WTC11 (cell line): ENCODE measurements around the gene MARCHF4. TPM values are rescaled to one million over a fixed set of nuclear protein-coding genes. Genes with fewer than 3 reads are reported as not detected.

Experiments used
- ATAC-seq: fragments of 200-7000 bp; cut with Tn5 transposase; 2 replicates; pipeline ENCODE4 v1.10.0; 2021; ENCODE audit warnings: mild to moderate bottlenecking, moderate library complexity
- CTCF ChIA-PET: fragments of 300-600 bp; sonication (Branson Sonifier 250); formaldehyde crosslinking; loops from one replicate; lab custom pipeline; 2021; ENCODE audit warnings: antibody characterized with exemption; lab: Charles Lee
- POLR2A ChIA-PET: fragments of 350-600 bp; sonication (Branson Sonifier 250); formaldehyde crosslinking; loops from one replicate; lab custom pipeline; 2021; ENCODE audit warnings: antibody characterized with exemption; lab: Charles Lee
- DNase-seq: peaks from one replicate; pipeline ENCODE4 v3.0.0; 2021; ENCODE audit warnings: low spot score
- H3K27ac Mint-ChIP-seq: 2 replicates; pipeline ENCODE4 v1.8.0; 2021; ENCODE audit warnings: mixed read lengths
- H3K27me3 Mint-ChIP-seq: 2 replicates; pipeline ENCODE4 v1.8.0; 2021; ENCODE audit warnings: low read depth, mild to moderate bottlenecking, moderate library complexity, mixed read lengths
- H3K36me3 Mint-ChIP-seq: 2 replicates; pipeline ENCODE4 v1.8.0; 2021; ENCODE audit warnings: mixed read lengths
- H3K4me1 Mint-ChIP-seq: 2 replicates; pipeline ENCODE4 v1.8.0; 2022; ENCODE audit warnings: mixed read lengths
- H3K4me3 Mint-ChIP-seq: 2 replicates; pipeline ENCODE4 v1.8.0; 2021; ENCODE audit warnings: mild to moderate bottlenecking, moderate library complexity, mixed read lengths
- H3K9me3 Mint-ChIP-seq: 2 replicates; pipeline ENCODE4 v1.8.0; 2021; ENCODE audit warnings: mixed read lengths
- ATF1 ChIP-seq: sonication (generic); formaldehyde crosslinking; IDR thresholded peaks from 2 replicates; pipeline ENCODE4 v1.8.1; 2023; ENCODE audit warnings: mild to moderate bottlenecking, moderate library complexity, missing genetic modification reagents
- CBFB ChIP-seq: sonication (generic); formaldehyde crosslinking; IDR thresholded peaks from 2 replicates; pipeline ENCODE4 v1.8.1; 2022; ENCODE audit warnings: mild to moderate bottlenecking, low read depth, missing genetic modification reagents
- ESRRA ChIP-seq: sonication (generic); formaldehyde crosslinking; IDR thresholded peaks from 2 replicates; pipeline ENCODE4 v1.8.1; 2022; ENCODE audit warnings: mild to moderate bottlenecking, missing genetic modification reagents, borderline replicate concordance
- NR1H2 ChIP-seq: sonication (generic); formaldehyde crosslinking; IDR thresholded peaks from 2 replicates; pipeline ENCODE4 v1.9.0; 2021; ENCODE audit warnings: mild to moderate bottlenecking, moderate library complexity, missing genetic modification reagents
- RELA ChIP-seq: sonication (generic); formaldehyde crosslinking; IDR thresholded peaks from 2 replicates; pipeline ENCODE4 v1.8.1; 2022; ENCODE audit warnings: missing genetic modification reagents, mild to moderate bottlenecking, borderline replicate concordance
- TP53 ChIP-seq: sonication (generic); formaldehyde crosslinking; IDR thresholded peaks from 2 replicates; pipeline ENCODE4 v1.8.1; 2023; ENCODE audit warnings: mild to moderate bottlenecking, missing genetic modification reagents
- ZNF232 ChIP-seq: sonication (generic); formaldehyde crosslinking; IDR thresholded peaks from 2 replicates; pipeline ENCODE4 v1.8.0; 2022; ENCODE audit warnings: mild to moderate bottlenecking, missing genetic modification reagents
- ZNF317 ChIP-seq: sonication (generic); formaldehyde crosslinking; IDR thresholded peaks from 2 replicates; pipeline ENCODE4 v1.8.1; 2023; ENCODE audit warnings: low read depth, mild to moderate bottlenecking, moderate library complexity, missing genetic modification reagents, borderline replicate concordance
- ZNF396 ChIP-seq: fragments of 250-450 bp; sonication (Bioruptor Pico); IDR thresholded peaks from 2 replicates; pipeline ENCODE4 v1.8.0; 2021; ENCODE audit warnings: mild to moderate bottlenecking, moderate library complexity, borderline replicate concordance
- ZNF416 ChIP-seq: fragments of 250-450 bp; sonication (Bioruptor Pico); IDR thresholded peaks from 2 replicates; pipeline ENCODE4 v1.9.0; 2021; ENCODE audit warnings: mild to moderate bottlenecking, inconsistent platforms
- total RNA-seq: library from RNA; stranded (reverse); gene quantifications from 3 replicates; pipeline ENCODE4 v1.2.3, GENCODE V29; 2021
- TF ChIP-seq, protein P1 (sequence below): sonication (generic); formaldehyde crosslinking; conservative IDR thresholded peaks from 2 replicates; pipeline ENCODE4 v1.8.1; 2022; ENCODE audit warnings: mild to moderate bottlenecking, missing genetic modification reagents
- TF ChIP-seq, protein P2 (sequence below): sonication (generic); formaldehyde crosslinking; IDR thresholded peaks from 2 replicates; pipeline ENCODE4 v1.8.0; 2022; ENCODE audit warnings: mild to moderate bottlenecking, missing genetic modification reagents
- TF ChIP-seq, protein P3 (sequence below): sonication (generic); formaldehyde crosslinking; IDR thresholded peaks from 2 replicates; pipeline ENCODE4 v1.8.1; 2023; ENCODE audit warnings: mild to moderate bottlenecking, missing genetic modification reagents
- TF ChIP-seq, protein P4 (sequence below): sonication (generic); formaldehyde crosslinking; IDR thresholded peaks from 2 replicates; pipeline ENCODE4 v1.8.1; 2022; ENCODE audit warnings: mild to moderate bottlenecking, missing genetic modification reagents, moderate library complexity, borderline replicate concordance
- TF ChIP-seq, protein P5 (sequence below): sonication (generic); formaldehyde crosslinking; IDR thresholded peaks from 2 replicates; pipeline ENCODE4 v1.8.1; 2022; ENCODE audit warnings: mild to moderate bottlenecking, moderate library complexity, missing genetic modification reagents
- TF ChIP-seq, protein P6 (sequence below): sonication (generic); formaldehyde crosslinking; IDR thresholded peaks from 2 replicates; pipeline ENCODE4 v1.8.1; 2023; ENCODE audit warnings: mild to moderate bottlenecking, missing genetic modification reagents, borderline replicate concordance
- TF ChIP-seq, protein P7 (sequence below): fragments of 200-600 bp; IDR thresholded peaks from 2 replicates; pipeline ENCODE4 v1.8.0; 2022; ENCODE audit warnings: antibody characterized with exemption

The MARCHF4 gene
- total RNA-seq, 1 experiment from 2014 or later: 2.6 TPM

DNA sequence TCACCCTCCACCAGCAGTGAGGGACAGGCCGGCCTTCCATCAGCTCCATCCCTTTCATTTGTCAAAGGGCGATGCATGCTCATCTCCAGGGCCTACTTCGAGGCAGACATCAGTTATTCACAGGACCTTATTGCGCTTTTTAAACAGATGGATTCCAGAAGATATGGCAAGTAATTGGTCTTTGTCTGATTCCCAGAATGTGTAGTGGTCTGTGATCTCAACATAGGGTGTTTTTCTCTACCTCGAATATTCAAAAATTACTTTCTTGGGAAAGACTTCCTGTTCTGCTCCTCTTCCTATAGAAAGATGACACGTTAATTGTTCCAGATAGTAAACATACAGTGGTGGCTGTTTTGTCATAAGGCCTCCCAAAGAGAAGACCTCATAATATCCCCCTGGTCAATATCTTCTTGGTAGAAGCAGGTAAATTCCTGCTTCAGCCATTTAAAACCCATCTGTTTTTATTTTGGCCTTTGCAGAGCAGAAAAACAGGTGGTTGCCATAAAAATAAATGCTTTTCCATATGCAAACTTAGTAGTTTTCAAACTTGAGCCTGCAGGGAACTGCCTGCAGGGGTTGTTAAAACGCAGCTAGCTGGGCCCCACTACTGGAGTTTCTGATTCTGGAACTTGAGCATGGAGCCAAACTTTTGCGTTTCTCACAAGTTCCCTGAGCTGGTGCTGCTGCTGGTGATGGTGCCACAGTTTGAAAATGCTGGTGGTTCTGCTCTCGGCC lies 48.3 kb upstream of the MARCHF4 start:
- Mint-ChIP-seq H3K27me3 (no peaks in the 10 kb centered on the region), H3K9me3 (peaks cover 3% of the 10 kb centered on the region; the same call in 1 of the 2 replicates)
- no peak for ATAC-seq
- TF ChIP-seq, protein P1, sequence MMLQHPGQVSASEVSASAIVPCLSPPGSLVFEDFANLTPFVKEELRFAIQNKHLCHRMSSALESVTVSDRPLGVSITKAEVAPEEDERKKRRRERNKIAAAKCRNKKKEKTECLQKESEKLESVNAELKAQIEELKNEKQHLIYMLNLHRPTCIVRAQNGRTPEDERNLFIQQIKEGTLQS (CRISPR knock-in tag): no peak
- no peak for TF ChIP-seq ZNF396
- TF ChIP-seq, protein P2, sequence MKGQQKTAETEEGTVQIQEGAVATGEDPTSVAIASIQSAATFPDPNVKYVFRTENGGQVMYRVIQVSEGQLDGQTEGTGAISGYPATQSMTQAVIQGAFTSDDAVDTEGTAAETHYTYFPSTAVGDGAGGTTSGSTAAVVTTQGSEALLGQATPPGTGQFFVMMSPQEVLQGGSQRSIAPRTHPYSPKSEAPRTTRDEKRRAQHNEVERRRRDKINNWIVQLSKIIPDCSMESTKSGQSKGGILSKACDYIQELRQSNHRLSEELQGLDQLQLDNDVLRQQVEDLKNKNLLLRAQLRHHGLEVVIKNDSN (CRISPR knock-in tag): no peak
- TF ChIP-seq ZNF232 (CRISPR knock-in tag): no peak
- TF ChIP-seq, protein P3, sequence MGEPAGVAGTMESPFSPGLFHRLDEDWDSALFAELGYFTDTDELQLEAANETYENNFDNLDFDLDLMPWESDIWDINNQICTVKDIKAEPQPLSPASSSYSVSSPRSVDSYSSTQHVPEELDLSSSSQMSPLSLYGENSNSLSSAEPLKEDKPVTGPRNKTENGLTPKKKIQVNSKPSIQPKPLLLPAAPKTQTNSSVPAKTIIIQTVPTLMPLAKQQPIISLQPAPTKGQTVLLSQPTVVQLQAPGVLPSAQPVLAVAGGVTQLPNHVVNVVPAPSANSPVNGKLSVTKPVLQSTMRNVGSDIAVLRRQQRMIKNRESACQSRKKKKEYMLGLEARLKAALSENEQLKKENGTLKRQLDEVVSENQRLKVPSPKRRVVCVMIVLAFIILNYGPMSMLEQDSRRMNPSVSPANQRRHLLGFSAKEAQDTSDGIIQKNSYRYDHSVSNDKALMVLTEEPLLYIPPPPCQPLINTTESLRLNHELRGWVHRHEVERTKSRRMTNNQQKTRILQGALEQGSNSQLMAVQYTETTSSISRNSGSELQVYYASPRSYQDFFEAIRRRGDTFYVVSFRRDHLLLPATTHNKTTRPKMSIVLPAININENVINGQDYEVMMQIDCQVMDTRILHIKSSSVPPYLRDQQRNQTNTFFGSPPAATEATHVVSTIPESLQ (CRISPR knock-in tag): no peak
- TF ChIP-seq, protein P4, sequence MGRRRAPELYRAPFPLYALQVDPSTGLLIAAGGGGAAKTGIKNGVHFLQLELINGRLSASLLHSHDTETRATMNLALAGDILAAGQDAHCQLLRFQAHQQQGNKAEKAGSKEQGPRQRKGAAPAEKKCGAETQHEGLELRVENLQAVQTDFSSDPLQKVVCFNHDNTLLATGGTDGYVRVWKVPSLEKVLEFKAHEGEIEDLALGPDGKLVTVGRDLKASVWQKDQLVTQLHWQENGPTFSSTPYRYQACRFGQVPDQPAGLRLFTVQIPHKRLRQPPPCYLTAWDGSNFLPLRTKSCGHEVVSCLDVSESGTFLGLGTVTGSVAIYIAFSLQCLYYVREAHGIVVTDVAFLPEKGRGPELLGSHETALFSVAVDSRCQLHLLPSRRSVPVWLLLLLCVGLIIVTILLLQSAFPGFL (CRISPR knock-in tag): no peak
- TF ChIP-seq NR1H2 (CRISPR knock-in tag): no peak
- no peak for TF ChIP-seq RELA (CRISPR knock-in tag)
- TF ChIP-seq, protein P5, sequence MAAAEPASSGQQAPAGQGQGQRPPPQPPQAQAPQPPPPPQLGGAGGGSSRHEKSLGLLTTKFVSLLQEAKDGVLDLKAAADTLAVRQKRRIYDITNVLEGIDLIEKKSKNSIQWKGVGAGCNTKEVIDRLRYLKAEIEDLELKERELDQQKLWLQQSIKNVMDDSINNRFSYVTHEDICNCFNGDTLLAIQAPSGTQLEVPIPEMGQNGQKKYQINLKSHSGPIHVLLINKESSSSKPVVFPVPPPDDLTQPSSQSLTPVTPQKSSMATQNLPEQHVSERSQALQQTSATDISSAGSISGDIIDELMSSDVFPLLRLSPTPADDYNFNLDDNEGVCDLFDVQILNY: no peak
- TF ChIP-seq, protein P6, sequence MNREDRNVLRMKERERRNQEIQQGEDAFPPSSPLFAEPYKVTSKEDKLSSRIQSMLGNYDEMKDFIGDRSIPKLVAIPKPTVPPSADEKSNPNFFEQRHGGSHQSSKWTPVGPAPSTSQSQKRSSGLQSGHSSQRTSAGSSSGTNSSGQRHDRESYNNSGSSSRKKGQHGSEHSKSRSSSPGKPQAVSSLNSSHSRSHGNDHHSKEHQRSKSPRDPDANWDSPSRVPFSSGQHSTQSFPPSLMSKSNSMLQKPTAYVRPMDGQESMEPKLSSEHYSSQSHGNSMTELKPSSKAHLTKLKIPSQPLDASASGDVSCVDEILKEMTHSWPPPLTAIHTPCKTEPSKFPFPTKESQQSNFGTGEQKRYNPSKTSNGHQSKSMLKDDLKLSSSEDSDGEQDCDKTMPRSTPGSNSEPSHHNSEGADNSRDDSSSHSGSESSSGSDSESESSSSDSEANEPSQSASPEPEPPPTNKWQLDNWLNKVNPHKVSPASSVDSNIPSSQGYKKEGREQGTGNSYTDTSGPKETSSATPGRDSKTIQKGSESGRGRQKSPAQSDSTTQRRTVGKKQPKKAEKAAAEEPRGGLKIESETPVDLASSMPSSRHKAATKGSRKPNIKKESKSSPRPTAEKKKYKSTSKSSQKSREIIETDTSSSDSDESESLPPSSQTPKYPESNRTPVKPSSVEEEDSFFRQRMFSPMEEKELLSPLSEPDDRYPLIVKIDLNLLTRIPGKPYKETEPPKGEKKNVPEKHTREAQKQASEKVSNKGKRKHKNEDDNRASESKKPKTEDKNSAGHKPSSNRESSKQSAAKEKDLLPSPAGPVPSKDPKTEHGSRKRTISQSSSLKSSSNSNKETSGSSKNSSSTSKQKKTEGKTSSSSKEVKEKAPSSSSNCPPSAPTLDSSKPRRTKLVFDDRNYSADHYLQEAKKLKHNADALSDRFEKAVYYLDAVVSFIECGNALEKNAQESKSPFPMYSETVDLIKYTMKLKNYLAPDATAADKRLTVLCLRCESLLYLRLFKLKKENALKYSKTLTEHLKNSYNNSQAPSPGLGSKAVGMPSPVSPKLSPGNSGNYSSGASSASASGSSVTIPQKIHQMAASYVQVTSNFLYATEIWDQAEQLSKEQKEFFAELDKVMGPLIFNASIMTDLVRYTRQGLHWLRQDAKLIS (CRISPR knock-in tag): no peak
- no peak for TF ChIP-seq ZNF416 (CRISPR knock-in tag)
- no peak for TF ChIP-seq CBFB (CRISPR knock-in tag)
- TF ChIP-seq ZNF317: no peak
- no peak for TF ChIP-seq TP53 (CRISPR knock-in tag)
- TF ChIP-seq, all 79 proteins: peak for 0
- H3K36me3 Mint-ChIP-seq: peaks cover 41% of the 10 kb centered on the region
- H3K4me3 Mint-ChIP-seq: no peak overlapping the region
- ChIA-PET CTCF (no interaction called here), POLR2A (no interaction called here)
- peaks cover 5% of the 10 kb centered on the region; the same call in 1 of the 2 replicates for H3K4me1 Mint-ChIP-seq
- no peak for DNase-seq
- peak overlapping the region; percentile 4 for H3K27ac Mint-ChIP-seq

DNA sequence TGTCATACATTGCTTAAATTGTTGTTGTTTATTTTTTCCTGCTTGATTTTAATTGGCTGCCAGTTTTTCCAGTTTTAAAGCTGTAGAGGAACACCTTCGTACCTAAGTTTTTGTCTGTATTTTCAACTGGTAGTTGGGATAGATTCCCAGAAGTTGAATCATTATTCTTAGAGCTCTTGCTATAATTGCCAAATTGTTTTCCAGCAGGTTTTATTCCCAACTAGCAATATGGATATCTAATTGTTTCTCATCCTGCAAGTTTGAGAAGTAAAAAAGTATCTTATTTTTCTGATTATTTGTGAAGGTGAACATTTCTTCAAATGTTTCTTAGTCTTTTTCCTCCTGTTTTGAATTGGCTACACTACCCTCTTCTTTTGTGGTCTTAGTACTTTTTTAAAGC lies 46.7 kb upstream of the MARCHF4 start:
- ChIA-PET POLR2A (no interaction called here), CTCF (no interaction called here)
- Mint-ChIP-seq H3K27me3 (no peaks in the 10 kb centered on the region), H3K36me3 (peaks cover 26% of the 10 kb centered on the region), H3K4me3 (no peak overlapping the region), H3K27ac (no peak overlapping the region), H3K9me3 (no peaks in the 10 kb centered on the region), H3K4me1 (peaks cover 5% of the 10 kb centered on the region; the same call in 1 of the 2 replicates)
- no peak for DNase-seq
- ATAC-seq: no peak
- no peak for TF ChIP-seq ATF1 (CRISPR knock-in tag)
- no peak for TF ChIP-seq ESRRA
- TF ChIP-seq, protein P7, sequence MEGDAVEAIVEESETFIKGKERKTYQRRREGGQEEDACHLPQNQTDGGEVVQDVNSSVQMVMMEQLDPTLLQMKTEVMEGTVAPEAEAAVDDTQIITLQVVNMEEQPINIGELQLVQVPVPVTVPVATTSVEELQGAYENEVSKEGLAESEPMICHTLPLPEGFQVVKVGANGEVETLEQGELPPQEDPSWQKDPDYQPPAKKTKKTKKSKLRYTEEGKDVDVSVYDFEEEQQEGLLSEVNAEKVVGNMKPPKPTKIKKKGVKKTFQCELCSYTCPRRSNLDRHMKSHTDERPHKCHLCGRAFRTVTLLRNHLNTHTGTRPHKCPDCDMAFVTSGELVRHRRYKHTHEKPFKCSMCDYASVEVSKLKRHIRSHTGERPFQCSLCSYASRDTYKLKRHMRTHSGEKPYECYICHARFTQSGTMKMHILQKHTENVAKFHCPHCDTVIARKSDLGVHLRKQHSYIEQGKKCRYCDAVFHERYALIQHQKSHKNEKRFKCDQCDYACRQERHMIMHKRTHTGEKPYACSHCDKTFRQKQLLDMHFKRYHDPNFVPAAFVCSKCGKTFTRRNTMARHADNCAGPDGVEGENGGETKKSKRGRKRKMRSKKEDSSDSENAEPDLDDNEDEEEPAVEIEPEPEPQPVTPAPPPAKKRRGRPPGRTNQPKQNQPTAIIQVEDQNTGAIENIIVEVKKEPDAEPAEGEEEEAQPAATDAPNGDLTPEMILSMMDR: no peak
